Epithelial cell of esophagus (primary cell): ENCODE measurements around the gene RARB.

Experiments
- DNase-seq: peaks from one replicate; pipeline ENCODE4 v3.0.0; 2010; ENCODE audit warnings: low read depth
- H3K4me3 ChIP-seq: 2 replicates; pipeline ENCODE4 v1.5.1; 2011; ENCODE audit warnings: mild to moderate bottlenecking, low read length, control low read depth
- TF ChIP-seq, protein P1 (sequence below): IDR thresholded peaks from 2 replicates; pipeline ENCODE4 v1.5.1; 2011; ENCODE audit warnings: low read depth, mild to moderate bottlenecking, low read length, control low read depth, inconsistent platforms; ENCODE audit not compliant: insufficient read depth; ENCODE audit errors: missing control alignments

Gene RARB

GRCh38 chr3:25597535-25598101 lies 169.6 kb downstream of the RARB start:
- H3K4me3 ChIP-seq = no peak overlapping the region
- DNase-seq = no peak
- TF ChIP-seq, protein P1, sequence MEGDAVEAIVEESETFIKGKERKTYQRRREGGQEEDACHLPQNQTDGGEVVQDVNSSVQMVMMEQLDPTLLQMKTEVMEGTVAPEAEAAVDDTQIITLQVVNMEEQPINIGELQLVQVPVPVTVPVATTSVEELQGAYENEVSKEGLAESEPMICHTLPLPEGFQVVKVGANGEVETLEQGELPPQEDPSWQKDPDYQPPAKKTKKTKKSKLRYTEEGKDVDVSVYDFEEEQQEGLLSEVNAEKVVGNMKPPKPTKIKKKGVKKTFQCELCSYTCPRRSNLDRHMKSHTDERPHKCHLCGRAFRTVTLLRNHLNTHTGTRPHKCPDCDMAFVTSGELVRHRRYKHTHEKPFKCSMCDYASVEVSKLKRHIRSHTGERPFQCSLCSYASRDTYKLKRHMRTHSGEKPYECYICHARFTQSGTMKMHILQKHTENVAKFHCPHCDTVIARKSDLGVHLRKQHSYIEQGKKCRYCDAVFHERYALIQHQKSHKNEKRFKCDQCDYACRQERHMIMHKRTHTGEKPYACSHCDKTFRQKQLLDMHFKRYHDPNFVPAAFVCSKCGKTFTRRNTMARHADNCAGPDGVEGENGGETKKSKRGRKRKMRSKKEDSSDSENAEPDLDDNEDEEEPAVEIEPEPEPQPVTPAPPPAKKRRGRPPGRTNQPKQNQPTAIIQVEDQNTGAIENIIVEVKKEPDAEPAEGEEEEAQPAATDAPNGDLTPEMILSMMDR = no peak

- no peak overlapping the region for H3K4me3 ChIP-seq
- TF ChIP-seq, protein P1 = no peak
- no peak for DNase-seq
These were observed 175.6 kb downstream of the RARB start for GRCh38 chr3:25603703-25604102.

DNA sequence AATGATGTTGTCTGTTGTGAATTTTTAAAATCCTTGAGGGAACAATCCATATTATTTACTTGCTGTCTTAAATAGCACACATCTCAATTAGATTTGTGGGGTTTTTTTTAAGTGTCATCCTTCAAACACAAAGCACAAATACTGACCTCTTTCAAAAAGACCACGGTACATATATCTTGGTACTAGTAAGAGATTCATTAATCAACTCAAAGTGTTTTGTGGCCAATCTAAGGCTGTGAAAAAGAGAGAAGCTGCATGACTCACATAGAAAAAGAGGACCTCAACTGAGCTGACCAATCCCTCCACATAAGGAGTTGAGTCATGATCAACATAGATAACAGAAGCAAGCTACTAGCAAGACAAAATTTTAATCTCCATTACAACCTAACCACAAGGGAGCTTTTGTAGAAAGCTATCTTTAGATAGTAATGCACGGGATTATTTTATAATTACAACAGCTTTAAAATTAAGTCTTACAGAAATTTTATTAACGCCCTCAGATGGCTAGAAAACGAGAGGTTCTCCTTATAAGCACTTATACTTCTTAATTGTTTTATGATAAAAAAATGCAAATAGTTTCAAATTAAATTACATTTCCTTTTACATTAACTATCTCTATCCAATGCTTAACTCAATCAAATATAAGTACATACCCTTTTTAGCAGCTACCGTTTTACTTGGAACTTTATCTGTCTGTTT lies 176.2 kb downstream of the RARB start:
- no peak overlapping the region for H3K4me3 ChIP-seq
- peak; percentile 54 for DNase-seq
- TF ChIP-seq, protein P1 = no peak

GRCh38 chr3:25610167-25610566 lies 182.1 kb downstream of the RARB start:
- TF ChIP-seq, protein P1 = no peak
- no peak overlapping the region for H3K4me3 ChIP-seq
- no peak for DNase-seq

- no peak overlapping the region for H3K4me3 ChIP-seq
- no peak for DNase-seq
- TF ChIP-seq, protein P1 = no peak
These were observed 182.7 kb downstream of the RARB start for GRCh38 chr3:25610779-25611178.

DNA sequence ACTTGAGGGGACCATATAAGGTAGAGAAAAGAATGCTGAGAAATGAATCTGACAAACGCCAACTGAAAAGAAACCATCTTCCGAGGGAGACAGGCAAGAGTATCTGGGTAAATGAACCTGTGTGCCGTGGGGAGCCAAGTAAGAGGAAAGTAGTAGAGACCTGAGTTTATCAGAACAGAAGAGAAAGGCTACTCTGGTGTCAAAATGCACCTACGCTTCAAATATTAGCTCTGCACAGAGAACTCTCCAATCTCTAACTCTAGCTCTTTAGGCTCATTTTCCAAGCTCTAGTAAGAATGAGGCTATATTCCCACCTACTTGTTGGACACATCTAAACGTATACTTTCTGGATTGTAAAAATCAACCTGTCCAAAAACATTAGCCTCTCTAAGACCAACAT lies 183.1 kb downstream of the RARB start:
- DNase-seq = no peak
- TF ChIP-seq, protein P1 = no peak
- no peak overlapping the region for H3K4me3 ChIP-seq

DNA sequence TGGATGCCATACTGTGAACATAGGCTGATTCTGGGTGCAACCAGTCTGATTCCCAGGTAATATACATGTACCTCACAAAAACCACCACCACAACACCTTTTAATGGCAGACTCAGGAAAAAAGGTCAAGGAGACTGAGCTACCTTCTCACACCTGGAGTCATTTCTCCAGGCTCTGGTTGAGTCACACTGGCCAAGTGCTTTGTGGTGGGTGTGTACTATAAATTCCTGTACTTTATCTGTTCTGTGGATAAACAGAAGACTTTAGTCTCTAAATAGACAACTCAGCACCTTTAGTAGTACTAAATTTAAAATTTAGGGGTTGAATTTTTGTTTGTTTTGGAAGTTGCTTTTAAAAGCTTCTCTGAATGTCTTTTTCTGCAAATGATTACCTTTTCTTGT lies 190.0 kb downstream of the RARB start:
- no peak overlapping the region for H3K4me3 ChIP-seq
- peak; percentile 46 for DNase-seq
- TF ChIP-seq, protein P1 = no peak
